Fibroblast of skin of back (primary cell): ENCODE results near the gene ACCSL.

ENCODE experiments used
- DNase-seq: peaks from one replicate; pipeline ENCODE4 v3.0.0-alpha.2; 2013

ACCSL gene

GRCh38 chr11:44018829-44019228, 29.0 kb upstream of the ACCSL start:
- DNase-seq = no peak

GRCh38 chr11:44024977-44025376, 22.8 kb upstream of the ACCSL start:
- no peak for DNase-seq

- no peak for DNase-seq
Observed at GRCh38 chr11:44025727-44026126, 22.1 kb upstream of the ACCSL start.

DNA sequence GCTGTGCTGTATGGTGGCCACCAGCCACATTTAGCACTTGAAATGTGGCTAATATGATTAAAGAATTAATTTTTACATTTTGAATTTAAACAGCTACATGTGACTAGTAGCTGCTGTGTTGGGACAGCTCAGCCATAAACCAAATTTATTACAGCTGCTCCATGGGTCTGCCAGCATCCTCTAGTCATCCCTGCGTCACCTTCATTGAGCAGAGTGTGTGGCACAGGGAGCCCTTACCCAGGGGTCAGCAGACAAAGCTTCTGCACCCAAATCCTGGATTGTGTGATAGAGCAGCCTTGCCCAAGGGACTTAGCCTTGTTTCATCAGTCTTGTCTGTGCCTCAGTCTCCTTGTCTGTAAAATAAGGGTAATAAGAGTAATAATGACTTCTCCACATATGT, 19.4 kb upstream of the ACCSL start:
- DNase-seq = no peak

GRCh38 chr11:44028816-44029506, 18.8 kb upstream of the ACCSL start:
- no peak for DNase-seq

DNA sequence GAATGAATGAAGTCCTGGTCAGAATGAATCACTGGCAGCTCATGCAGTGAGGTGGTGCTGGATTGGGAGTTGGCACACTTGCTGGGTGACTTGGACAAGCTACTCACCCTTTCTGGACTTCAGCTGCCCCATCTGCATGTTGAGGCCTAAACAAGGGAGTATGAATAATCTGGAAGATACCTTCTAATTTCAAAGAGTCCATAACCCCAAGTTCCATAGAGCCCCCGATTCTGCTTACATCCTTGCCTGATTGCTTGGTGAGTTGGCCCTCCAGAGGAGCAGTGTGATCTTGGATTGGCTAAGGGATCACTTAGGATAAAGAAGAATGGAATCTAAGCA, 18.3 kb upstream of the ACCSL start:
- no peak for DNase-seq

- DNase-seq = peak; percentile 80
Observed at GRCh38 chr11:44029977-44030911, 17.5 kb upstream of the ACCSL start.

DNA sequence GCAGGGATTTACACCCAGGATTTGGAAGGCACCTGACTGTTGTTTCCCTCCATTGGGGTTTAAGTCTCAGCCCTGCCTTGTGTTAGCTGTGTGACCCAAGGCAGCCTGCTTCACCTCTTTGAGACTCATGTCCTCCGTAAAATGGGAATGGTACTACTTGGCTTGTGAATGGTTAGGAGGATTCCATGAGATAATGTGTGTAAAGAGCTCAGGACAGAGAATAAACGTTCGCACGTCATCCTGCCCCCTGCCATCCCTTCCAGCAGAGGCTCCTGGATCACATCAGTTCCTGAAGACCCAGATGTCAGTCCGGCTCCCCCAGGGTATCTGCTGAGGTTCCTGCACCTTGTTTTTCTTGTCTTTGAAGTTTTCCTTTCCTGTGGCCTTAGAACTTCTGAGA, 16.8 kb upstream of the ACCSL start:
- no peak for DNase-seq

- no peak for DNase-seq
Observed at GRCh38 chr11:44031549-44031948, 16.2 kb upstream of the ACCSL start.

DNA sequence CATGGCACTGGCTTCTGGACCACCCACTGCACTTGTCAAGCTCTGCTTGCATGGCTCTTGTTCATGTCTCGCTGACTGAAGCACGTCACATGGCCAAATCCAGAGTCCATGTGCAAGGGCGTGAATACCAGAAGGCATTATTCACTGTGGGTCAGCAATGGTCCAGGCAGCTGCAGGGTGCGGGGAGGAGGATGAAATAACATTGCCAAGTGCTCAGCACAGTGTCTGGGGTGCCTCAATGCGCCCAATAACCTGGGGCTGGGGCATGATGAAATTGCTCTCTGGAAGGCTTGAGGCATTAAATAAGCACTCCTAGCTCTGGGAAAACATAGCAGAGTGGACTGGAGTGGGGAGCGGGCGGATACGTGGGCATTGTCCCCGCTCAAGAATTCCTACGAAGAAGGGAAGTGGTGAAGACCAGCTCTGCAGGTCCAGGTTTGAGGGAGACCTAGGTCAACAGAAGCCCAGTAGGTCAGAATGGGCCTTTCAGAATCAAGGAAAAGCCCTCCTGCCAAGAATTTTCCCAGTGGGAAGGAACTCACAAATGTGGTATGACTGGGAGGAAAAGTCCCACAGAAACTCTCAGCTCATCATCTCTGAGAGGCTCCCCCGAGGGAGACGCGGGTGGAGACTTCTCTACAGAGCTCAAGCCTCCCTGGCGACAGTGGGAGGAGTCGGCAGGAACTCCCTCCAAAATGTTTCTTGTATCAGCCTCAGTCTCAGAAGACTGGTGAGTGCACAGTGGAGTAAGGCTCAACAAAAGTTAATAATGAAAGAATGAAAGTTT, 15.3 kb upstream of the ACCSL start:
- DNase-seq = peak; percentile 88

- no peak for DNase-seq
Observed at GRCh38 chr11:44033411-44033850, 14.3 kb upstream of the ACCSL start.

GRCh38 chr11:44033856-44034255, 13.9 kb upstream of the ACCSL start:
- DNase-seq = no peak

GRCh38 chr11:44034639-44035038, 13.1 kb upstream of the ACCSL start:
- no peak for DNase-seq

DNA sequence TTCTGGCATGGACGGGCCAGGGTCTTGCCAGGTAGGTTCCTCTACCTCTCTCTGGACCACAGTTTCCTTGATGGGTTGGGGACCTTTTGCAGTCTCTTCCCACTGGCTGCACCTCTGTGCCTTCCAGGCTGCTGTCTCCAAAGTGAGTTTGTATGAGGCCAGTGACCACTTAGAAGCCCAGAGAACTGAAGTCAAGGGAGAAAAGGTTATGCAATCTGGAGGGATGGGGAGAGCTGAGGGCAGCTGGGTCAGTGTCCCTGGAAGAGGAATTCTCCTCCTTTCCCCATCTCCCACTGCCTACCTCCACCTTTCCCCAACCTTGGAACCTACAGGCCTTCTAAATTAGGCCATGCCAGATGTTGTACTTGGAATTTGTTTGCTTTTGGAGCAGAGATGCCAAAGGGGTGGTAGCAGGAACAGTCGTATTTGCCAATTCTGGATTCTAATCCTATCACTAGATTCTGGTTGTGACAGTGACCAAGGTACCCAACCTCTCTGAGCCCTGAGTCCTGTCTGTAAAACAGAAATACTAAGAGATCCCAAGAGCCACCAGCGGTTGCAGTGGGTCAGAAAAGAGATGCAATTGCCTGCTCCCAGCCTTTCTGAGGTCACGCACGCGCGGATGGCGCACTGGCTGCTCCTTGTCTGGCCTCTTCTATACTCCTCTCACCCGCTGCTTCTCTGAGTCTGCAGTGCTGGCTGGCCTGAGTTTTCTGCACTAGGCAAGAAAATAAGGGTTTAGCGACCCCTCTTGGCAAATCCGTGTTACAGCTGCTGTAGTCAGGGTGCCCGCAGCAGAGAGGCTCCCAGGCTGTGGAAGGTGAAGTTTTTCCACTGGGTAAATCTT, 10.7 kb upstream of the ACCSL start:
- peak; percentile 86 for DNase-seq

DNA sequence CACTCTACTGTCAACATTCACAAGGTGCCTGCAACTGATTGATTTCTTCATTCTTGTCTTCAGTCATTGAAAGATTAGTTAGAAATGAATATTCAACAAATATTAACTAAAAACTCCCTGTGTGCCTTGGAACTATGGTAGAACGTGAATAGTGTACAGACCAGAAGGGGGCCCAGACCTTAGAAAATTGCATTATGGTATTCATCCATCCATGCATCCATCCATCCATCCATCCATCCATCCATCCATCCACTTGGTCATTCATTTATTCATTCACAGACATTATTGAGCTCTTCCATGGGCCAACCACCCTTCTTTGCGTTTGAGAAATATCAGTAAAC, 10.2 kb upstream of the ACCSL start:
- no peak for DNase-seq

DNA sequence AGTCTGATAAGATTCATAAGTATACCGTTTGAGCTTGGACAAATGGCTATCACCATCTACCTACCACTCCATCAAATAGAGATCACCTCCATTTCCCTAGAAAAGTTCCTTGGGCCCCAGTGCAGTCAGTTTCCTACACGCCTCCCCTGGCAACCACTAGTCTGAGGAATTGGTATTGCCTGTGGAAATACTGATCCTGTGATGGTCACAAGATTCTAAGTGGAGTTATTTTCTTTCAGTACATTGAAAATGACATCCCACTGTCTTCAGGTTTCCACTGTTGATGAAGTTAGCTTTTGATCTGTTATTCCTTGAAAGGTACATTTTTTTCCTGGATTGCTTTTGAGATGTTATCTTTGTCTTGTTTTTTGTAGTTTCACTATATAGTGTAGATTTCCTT, 4.6 kb upstream of the ACCSL start:
- DNase-seq = no peak

DNA sequence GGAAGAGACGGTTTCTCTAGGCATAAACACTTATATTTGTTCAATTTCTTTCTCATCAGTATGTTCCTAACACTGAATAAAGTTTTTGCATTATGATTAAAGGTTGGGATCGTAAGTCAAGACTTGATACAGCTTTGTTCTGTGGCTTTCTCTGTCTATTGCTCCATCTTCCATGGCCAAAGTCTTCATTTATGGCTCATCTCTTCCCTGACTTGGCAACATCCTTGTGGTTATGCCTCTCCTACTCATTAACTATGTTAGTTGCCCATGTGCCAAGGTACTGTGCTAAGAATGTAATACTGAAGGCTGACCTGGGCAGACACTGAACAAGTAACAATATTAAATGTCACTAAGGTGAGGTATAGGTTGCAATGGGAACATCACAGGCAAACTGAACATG, 1.6 kb upstream of the ACCSL start:
- DNase-seq = no peak

DNA sequence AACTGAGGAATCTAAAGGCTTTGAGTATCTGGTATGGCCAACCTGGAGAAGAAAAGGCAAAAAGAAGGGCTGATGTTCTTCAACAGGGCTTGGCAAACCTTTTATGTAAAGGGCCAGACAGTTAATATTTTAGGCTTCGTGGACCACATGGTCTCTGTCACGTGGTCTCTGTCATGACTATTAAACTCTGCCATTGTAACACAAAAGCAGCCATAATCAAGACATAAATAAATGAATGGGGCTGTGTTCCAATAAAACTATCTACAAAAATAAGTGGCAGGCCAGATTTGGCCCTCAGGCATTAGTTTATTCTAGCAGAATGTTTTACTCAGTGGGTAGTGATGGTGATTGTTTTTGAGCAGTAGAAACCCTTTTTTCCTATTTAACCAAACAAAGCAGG, 483 bp upstream of the ACCSL start:
- DNase-seq = no peak

- no peak for DNase-seq
Observed at GRCh38 chr11:44049832-44050231, 2.1 kb downstream of the ACCSL start.

- no peak for DNase-seq
Observed at GRCh38 chr11:44051171-44051570, 3.4 kb downstream of the ACCSL start.

DNA sequence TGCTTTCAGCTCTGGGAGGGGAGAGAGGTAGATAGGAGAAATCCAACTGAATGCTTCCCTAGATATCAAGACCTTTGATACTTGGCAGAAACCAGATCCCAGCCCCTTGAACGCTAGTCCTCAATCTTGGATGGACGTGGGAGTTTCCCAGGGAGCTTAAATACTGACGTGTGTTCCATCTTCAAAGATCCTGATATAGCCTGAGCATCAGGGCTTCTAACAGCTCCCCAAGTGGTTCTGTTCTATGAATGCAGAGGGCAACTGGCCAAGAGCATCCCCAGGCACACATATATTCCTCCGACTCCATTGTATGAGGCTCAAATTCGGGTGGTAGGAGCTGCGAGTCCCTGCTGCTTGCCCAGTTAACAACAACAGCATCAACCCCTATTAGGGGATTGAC, 9.6 kb downstream of the ACCSL start:
- DNase-seq = no peak

- no peak for DNase-seq
Observed at GRCh38 chr11:44058275-44058674, 10.5 kb downstream of the ACCSL start.
